Measurements from ENCODE around the gene GAB3.

DNA sequence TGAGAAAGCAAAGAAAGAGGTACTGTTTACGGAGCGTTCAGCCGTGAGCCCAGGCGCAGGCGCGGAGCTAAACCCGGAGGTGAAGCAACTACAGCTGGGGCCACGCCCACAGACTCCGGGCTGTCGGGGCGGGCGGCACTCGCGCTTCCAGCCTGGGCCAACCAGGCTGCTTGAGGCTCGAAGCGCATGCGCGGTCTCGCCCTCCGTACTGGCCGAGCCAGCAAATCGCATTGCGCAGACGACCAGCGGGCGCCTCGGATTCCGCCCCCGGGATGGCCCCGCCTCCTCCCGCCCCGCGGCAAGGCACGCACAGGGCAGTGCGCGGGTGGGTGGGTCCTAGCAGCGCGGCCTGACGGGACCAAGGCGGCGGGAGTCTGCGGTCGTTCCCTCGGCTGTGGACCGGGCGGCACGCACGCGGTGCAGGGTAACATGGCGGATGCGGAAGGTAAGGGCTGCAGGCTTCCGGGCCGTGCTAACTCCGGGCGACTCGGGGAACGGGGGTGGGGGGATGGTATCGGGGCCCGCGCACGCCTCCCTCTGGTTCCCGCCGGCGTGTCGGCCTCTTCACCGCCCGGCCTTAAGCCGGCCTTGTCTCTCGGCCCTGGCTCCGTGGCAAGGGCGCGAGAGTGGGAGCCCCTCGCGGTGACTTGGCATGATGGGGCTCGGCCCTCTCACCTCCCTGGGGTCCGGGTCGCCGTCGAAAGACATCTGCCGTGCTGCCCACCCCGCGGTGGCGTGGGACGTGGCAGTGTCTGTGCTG lies 11.8 kb upstream of the GAB3 start, which contains the start of gene DKC1:
- TF ChIP-seq, protein P1, sequence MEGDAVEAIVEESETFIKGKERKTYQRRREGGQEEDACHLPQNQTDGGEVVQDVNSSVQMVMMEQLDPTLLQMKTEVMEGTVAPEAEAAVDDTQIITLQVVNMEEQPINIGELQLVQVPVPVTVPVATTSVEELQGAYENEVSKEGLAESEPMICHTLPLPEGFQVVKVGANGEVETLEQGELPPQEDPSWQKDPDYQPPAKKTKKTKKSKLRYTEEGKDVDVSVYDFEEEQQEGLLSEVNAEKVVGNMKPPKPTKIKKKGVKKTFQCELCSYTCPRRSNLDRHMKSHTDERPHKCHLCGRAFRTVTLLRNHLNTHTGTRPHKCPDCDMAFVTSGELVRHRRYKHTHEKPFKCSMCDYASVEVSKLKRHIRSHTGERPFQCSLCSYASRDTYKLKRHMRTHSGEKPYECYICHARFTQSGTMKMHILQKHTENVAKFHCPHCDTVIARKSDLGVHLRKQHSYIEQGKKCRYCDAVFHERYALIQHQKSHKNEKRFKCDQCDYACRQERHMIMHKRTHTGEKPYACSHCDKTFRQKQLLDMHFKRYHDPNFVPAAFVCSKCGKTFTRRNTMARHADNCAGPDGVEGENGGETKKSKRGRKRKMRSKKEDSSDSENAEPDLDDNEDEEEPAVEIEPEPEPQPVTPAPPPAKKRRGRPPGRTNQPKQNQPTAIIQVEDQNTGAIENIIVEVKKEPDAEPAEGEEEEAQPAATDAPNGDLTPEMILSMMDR (conservative IDR thresholded peaks at IDR 0.05 in 1 of 2, IDR thresholded peaks at IDR 0.05 in 1 of 2; ENCODE audit: low read depth in 1 of 2, low read length in 2 of 2): no peak
- TF ChIP-seq EZH2 (IDR thresholded peaks at IDR 0.05; ENCODE audit: low read length, missing control alignments): no peak

All from fibroblast of lung (primary cell).